NCI-H2196 treated with DMSO at 0.1 percent for 48 hours (cell line): ENCODE results near the gene SSMEM1.
"Not testable (repeated sequence)": the region's sequence is repeated elsewhere in the genome, so short reads cannot be mapped to it uniquely, and the experiment has no call there.

Experiments
- DNase-seq: peaks from one replicate; lab custom pipeline; 2025; ENCODE audit not compliant: unreplicated experiment; lab: John Stamatoyannopoulos, UW

The SSMEM1 gene

DNA sequence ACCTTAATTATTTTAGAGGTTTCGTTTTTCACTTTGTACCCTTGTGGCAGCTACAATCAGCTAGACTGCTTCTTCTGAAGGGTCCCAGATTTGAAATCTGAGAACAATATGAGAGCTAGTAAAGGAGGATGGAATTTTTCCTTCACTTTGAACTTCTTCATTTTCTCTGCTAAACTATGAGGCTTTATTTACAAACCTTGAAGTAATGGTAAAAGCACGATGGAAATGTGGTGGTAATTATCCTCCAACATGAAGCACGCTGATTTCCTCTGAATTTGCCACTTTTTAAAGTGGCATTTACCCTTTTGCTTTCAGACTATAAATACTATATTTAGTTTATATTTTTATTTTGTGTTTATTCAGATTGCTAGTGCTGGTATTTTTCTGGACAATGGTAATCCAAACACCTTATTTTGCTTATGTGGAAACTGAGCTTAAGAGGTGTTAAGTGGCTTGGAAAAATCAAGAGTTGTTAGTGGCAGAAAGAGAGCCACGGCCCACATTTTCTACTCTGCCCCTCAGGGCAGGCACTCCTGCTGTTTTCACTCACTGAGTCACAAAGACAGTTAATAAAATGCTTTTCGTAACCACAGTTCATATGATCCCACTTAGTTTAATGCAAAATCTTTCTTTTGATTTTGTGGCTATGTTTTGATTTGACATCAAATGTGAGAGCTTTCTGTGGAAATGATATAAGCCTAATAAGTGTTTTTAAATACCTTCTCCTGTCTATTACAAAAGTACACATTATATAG is 2.7 kb downstream of the SSMEM1 start:
- DNase-seq = no peak

DNA sequence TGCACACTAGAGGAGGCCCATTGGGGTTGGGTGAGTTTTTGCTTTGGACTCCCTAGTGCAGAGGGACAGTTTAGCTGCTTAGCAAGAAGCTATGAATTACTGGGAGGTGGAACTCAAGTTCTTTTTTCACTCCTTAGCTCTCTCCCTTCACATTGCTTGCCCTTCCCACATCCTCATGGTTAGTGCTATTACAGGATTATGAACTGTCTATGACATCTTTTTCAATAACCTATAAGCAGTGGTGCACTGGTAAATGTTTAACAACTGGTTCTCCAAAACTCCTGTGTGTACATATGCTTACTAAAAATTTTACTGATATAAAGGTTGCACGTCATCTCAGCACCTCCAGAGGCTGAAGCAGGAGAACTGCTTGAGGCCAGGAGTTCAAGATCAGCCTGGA is 6.2 kb downstream of the SSMEM1 start:
- DNase-seq = no peak

GRCh38 chr7:130216025-130216424 is 8.4 kb downstream of the SSMEM1 start:
- no peak for DNase-seq

GRCh38 chr7:130216750-130217149 is 9.1 kb downstream of the SSMEM1 start:
- DNase-seq = no peak

DNA sequence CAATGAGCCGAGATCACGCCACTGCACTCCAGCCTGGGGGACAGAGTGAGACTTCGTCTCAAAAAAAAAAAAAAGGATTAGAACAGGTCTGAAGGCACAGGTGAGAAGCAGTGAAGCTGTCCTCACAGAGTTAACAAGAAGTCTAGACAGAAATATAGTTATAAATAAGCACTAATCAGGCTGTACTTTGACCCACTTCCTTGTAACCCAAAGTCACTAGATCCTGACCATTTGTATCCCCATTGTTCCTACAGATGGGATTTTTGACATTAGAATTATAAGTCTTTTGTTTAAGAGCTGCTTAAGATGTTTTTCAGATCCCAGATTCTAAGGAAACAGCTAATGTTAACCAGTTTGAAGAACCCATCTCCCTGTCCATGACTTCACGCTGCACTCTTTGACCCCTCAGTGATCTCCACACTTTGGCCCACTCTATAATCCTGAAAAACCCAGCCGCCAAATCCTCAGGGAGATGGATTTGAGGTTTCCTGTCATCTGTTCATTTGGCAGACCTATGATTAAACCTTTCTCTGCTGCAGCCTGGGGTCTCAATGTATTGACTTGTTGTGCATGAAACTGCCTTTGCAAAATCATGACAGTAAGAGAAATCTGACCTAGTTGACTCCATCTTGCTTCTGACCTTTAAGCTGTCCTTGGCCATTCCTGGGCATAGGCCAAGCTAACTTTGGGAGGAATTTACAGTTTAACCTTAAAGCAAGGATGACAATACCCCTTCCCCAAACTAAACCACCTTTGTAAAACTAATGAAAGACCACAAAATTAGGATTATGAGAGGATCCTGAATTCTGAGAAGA is 11.4 kb downstream of the SSMEM1 start:
- DNase-seq = no peak

DNA sequence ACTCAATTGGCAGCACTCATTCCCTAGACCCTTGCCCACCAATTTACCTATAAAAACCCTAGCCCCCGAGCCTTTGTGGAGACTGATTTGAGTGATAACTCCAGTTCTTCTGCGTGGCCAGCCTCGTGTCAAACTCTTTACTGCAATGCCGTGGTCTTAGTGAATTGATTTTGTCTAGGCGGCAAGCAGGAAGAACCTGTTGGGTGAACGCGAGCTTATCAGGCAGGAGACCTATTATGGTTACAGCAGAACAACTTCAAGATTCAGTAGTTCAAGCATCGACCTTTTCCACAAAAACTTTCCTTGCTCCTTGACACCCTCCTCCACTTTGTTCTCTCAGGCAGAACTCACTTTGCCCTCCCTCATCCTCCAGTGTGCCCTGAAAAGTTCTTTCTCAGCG is 12.2 kb downstream of the SSMEM1 start:
- DNase-seq = no peak

GRCh38 chr7:130221746-130222145 is 14.1 kb downstream of the SSMEM1 start:
- no peak for DNase-seq

- no peak for DNase-seq
Observed at GRCh38 chr7:130223646-130224045, 16.0 kb downstream of the SSMEM1 start.

- no peak for DNase-seq
Observed at GRCh38 chr7:130224210-130224609, 16.6 kb downstream of the SSMEM1 start.

DNA sequence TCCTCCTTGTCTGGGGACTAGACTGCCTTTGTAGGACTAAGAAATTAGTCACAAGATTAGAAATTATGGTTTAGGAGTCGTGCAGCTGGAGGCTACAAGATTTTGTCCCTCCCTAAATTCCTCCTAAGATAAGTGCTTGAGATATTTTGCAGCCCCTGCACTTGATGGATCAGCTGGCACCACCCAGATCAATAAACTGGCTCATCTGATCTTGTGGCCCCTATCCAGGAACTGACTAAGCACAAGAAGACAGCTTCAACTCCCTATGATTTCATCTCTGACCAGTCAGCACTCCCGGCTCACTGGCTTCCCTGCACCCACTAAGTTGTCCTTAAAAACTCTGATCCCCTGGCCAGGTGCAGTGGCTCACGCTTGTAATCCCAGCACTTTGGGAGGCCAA is 17.3 kb downstream of the SSMEM1 start:
- DNase-seq = not testable (repeated sequence)

DNA sequence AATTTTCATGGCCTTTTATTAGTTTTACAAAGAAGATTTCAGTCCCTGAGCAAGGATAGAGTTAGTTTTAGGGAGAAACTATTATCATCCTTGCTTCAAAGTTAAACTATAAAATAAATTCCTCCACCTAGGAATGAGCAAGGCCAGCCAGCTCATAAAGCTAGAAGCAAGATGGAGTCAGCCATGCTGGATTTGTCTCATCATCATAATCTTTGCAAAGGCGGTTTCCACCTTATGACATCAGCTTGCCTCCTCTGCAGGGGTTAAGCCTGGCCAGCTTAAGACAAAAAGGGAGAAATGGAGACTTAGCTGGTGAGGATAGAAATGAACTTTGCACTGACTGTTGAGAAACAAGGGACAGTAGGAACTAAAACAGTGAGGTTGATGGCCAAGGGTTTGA is 18.7 kb downstream of the SSMEM1 start:
- DNase-seq = no peak

DNA sequence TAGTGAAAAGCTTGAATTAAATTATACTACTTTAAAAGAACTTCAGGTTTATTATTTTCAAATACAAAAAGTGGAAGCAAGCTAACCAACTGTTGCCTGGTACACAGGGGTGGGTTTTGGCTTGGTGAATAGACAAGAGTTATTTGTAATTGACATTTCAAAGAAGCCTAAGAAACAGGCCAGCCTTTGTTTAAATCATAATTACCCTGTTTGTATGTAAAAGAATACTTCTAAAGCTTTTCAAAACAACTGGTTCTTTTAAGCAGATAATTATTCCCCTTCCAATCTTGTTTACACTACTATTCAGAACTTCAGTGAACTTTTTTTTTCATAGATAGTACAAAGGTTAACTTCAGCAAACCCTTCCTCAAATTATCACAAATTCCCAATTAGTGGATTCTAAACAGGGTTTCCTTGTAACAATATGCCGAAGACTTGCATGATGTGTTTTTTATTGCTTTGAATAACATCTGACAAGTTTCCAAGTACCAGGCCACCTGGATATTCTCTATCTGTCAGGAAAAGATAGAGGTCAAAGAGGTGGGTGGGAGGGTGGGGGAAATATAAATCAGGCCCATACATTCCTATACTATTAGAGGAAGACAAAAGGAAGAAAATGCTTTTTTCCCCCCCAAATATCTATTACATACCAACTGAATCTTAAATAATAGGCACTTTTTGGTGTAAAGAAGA is 20.4 kb downstream of the SSMEM1 start:
- DNase-seq = no peak

DNA sequence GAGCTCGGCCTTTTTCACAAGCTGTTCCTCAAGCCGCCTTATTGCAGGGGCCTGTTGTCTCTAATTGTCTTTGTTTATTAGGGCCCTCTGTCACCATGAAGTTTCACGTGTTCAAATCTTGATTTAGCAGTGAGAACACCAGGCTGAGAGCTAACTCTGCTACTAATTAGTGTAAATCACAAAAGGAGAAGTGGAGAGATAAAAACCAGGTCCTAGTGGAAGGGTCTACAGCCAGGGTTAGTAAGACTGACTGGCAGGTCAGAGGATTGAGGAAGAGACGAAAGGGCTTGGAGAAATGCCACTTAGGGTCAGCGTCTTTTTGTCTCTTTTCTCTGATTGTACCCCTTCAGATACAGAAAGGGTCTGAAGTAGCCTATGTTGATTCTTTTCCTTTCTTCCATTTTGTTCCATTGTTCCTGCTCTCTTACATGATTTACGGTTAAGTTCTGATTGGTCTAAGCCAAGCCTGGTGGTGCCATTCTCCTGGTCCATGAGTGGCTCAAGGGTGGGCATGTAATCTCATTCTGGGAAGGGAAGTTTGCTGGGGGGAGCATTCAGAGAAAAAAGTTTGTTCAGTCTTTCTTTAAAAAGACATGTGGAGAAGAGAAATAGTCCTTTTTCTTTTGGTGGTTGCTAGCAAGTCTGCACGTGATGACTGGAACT is 21.3 kb downstream of the SSMEM1 start:
- DNase-seq = no peak

- not testable (repeated sequence) for DNase-seq
Observed at GRCh38 chr7:130229981-130230380, 22.3 kb downstream of the SSMEM1 start.

- DNase-seq = no peak
Observed at GRCh38 chr7:130231792-130232191, 24.1 kb downstream of the SSMEM1 start.

GRCh38 chr7:130232209-130232608 is 24.5 kb downstream of the SSMEM1 start:
- no peak for DNase-seq

DNA sequence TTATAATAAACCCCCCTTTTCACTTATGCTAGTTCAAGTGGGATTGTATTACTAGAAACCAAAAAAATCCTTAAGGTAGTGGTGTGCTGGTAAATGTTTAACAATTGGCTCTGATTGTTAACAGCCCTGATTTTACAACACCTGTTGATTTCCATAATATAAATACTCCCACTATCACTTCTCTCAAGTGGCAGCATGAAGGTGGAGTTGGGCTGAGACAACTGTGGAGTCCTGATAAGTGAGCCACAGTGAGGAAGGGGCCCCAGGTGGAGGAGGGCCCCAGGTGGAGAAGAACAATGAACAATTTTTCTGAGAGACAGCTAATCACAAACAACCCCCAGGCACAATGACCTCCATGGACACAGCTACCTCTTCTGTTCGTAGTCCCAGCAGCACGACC is 26.4 kb downstream of the SSMEM1 start:
- no peak for DNase-seq

DNA sequence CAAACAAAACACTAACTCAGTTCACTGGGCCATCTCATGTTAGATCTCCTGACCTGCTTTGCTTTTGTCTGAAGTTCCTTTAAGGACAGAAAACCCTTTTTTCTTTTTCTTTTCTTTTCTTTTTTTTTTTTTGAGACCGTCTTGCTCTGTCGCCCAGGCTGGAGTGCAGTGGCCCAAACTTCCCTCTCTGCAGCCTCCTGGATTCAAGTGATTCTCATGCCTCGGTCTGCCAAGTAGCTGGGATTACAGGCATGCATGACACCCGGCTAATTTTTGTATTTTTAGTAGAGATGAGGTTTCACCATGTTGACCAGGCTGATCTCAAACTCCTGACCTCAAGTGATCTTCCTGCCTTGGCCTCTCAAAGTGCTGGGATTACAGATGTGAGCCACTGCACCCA is 28.7 kb downstream of the SSMEM1 start:
- DNase-seq = not testable (repeated sequence)

DNA sequence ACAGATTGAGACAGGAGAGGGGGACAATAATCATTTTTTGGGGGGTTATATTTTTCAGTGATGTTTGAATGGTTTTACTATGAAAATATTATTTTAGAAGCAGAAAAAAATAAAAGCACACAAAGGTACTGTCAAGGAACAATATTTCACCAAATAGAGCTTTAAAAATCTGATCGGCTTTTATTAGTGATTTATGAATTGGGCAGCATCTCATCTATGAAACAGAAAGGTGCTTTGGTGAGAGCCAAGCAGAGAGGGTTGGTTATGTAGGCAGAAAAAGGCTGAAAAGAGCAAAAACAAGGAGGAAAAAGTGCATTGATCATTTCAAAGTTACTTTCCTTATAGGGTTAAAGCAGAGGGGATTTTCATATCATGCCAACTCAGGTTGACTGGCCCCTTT is 32.6 kb downstream of the SSMEM1 start:
- DNase-seq = no peak

GRCh38 chr7:130242198-130243014 is 34.7 kb downstream of the SSMEM1 start:
- no peak for DNase-seq
